ENCODE results near the gene ZWILCH.

The ZWILCH gene

DNA sequence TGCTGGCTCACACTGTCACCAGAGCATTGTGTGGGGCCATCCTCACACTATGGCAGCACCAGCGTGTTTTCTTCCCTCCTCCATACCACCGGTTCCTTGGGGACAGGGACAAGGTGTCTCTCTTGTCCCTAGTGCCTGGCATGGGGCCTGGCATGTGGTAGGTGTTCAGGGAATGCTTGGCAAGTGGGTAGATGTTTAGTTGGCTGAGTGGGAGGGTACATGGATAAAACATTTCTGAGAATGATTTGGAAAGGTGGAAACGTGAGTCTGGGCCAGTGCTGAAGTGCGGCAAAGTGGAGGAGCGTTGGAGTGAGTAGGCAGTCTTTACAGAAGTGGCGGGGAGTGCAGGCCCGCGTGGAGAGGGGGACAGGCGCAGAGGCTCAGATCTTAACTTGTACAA lies 22.6 kb upstream of the ZWILCH start:
- peak overlapping the region; percentile 63 for H3K27ac ChIP-seq
- TF ChIP-seq, protein P1, sequence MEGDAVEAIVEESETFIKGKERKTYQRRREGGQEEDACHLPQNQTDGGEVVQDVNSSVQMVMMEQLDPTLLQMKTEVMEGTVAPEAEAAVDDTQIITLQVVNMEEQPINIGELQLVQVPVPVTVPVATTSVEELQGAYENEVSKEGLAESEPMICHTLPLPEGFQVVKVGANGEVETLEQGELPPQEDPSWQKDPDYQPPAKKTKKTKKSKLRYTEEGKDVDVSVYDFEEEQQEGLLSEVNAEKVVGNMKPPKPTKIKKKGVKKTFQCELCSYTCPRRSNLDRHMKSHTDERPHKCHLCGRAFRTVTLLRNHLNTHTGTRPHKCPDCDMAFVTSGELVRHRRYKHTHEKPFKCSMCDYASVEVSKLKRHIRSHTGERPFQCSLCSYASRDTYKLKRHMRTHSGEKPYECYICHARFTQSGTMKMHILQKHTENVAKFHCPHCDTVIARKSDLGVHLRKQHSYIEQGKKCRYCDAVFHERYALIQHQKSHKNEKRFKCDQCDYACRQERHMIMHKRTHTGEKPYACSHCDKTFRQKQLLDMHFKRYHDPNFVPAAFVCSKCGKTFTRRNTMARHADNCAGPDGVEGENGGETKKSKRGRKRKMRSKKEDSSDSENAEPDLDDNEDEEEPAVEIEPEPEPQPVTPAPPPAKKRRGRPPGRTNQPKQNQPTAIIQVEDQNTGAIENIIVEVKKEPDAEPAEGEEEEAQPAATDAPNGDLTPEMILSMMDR (conservative IDR thresholded peaks at IDR 0.05): no peak
- no peak for TF ChIP-seq ZFX (IDR thresholded peaks at IDR 0.05)

DNA sequence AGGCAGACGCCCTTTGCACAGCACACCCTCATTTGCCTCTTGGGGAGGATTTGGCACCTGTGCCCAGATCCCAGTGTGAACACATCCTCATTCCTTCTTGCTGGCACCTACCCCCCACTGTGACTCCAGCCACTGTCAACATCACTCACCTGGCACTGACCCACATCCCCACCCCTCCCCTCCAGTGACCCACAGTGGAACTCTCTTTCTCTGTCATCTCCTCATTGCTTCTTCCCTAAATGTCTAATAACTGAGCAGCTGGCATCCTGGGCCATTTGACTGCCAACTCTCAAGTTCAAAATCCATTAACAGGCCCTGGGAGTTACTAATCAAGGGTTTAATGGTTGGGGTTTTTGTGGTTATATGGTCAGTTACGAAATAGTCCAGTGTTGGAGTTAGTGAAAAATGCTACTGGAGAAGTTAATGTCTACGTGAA lies 22.0 kb upstream of the ZWILCH start:
- TF ChIP-seq, protein P1 (conservative IDR thresholded peaks at IDR 0.05): no peak
- TF ChIP-seq ZFX (IDR thresholded peaks at IDR 0.05): no peak
- peak overlapping the region; percentile 63 for H3K27ac ChIP-seq

DNA sequence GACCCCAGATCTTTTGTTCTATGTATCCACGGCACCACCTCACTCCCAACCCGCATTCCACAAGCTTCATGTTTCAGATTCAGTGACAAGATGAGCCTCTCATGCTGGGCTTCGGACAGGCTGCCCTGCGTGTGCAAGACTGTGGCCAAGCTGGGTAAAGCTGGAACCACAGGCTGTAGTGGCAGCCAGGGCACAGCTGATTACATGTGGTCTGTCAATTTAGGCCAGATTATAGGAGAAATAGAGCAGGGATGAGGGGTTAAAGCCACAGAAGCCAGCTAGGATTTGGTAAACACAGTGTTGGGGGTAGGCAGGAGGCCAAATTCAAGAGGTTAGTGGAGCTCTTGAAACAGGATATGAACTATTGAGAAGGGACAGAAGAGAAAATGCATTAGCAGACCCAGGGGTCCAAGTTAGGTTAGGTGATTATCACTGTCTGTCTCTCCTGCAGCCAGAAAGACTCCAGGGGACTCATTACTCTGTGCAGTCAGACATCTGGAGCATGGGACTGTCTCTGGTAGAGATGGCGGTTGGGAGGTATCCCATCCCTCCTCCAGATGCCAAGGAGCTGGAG lies 20.5 kb upstream of the ZWILCH start:
- TF ChIP-seq, protein P1 (conservative IDR thresholded peaks at IDR 0.05): no peak
- no peak for TF ChIP-seq ZFX (IDR thresholded peaks at IDR 0.05)

DNA sequence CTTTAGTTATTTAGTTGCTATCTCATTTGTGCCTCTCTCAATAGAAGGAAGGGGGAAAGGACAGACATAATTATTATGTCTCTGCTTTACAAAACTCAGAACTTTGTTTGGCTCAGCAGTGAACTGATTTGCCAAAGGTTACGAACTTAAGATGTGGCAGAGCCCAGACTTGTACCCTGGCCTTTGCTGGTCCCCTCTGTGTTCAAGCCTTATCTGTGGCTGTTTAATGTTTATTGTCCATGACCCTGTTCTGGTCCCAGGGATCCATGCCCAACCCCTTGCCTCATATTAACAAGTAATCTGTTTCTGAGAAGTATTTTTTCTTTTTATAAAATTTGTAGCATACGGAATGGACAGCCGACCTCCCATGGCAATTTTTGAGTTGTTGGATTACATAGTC lies 18.2 kb upstream of the ZWILCH start:
- H3K27ac ChIP-seq: no peak overlapping the region
- TF ChIP-seq, protein P1 (conservative IDR thresholded peaks at IDR 0.05): no peak
- no peak for TF ChIP-seq ZFX (IDR thresholded peaks at IDR 0.05)

More for the DNA sequence above, 20.5 kb upstream of the ZWILCH start:
- H3K27ac ChIP-seq: 0 out of 2 replicates have a peak overlapping the region, but pooled peaks have one; percentile 1

DNA sequence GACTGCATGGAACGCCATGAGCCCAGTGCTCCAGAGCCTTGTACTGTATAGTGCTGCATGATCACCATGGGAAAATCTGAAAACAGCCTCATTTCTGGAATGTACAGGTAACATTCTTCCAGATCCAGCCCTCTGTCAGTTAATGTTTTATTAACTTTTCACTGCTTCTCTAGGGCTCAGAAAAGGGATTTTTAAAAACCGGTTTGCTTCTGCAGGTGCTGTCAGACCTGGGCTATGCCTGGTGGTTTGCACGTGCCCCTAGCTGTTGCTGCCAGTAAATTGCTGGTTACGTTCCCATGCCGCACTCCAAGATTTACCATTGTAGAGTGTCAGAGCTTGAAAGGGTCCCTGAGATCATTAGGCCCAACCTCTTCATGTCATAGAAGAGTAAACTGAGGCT lies 16.6 kb upstream of the ZWILCH start:
- TF ChIP-seq ZFX (IDR thresholded peaks at IDR 0.05): no peak
- TF ChIP-seq, protein P1 (conservative IDR thresholded peaks at IDR 0.05): no peak

DNA sequence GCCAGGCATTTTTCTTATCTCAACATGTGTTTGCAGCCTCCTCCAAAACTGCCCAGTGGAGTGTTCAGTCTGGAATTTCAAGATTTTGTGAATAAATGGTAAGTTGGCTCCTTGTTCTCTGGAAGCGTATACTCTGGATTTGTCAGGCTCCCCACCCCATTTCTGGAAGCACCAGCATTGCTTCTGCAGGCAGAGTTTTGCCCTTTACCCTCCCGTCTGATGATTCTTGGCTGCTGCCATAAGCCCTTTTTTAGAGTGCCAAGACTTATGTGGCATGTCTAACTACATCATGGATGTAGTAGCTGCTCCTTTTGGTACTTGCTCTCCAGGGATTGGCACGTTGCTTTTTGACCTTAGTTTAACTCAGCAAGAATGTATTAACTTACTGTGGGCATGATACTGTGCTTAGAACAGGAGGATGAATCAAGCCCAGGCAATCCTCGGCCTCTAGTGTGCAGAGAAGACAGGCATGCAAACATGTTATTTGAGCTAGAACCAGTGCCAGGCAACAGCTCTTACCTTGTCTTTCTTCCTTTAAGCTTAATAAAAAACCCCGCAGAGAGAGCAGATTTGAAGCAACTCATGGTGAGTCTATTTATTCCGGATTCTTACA lies 15.8 kb upstream of the ZWILCH start:
- TF ChIP-seq, protein P1 (conservative IDR thresholded peaks at IDR 0.05): no peak
- no peak for TF ChIP-seq ZFX (IDR thresholded peaks at IDR 0.05)
- no peak overlapping the region for H3K27ac ChIP-seq

More for the DNA sequence above, 16.6 kb upstream of the ZWILCH start:
- no peak overlapping the region for H3K27ac ChIP-seq

DNA sequence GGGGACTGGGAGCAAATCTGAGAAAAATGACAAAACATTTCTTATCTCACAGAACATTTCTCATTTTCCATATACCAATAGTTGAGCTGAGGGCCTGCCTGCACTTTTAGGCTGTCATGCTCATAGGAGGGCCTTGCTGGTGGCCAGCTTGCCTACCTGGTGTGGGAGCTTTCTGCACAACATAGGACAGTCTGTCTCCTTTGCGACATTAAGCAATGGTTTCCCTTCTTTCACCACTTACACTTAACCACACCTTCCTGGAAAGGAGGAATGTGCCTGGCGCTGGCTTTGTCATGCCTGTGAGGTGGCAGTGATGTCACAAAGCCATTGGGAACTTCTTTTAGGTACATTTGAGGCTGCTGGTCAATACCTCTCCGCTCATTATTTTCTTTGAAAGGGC lies 13.3 kb upstream of the ZWILCH start:
- TF ChIP-seq, protein P1 (conservative IDR thresholded peaks at IDR 0.05): no peak
- no peak for TF ChIP-seq ZFX (IDR thresholded peaks at IDR 0.05)

More for the DNA sequence above, 13.3 kb upstream of the ZWILCH start:
- no peak overlapping the region for H3K27ac ChIP-seq
